ENCODE measurements around the gene WWOX. TPM values are rescaled to one million over a fixed set of nuclear protein-coding genes. Genes with fewer than 3 reads are reported as not detected.

The WWOX gene
- total and polyA plus RNA-seq, 2 donors = 15.4 to 23.9 TPM

DNA sequence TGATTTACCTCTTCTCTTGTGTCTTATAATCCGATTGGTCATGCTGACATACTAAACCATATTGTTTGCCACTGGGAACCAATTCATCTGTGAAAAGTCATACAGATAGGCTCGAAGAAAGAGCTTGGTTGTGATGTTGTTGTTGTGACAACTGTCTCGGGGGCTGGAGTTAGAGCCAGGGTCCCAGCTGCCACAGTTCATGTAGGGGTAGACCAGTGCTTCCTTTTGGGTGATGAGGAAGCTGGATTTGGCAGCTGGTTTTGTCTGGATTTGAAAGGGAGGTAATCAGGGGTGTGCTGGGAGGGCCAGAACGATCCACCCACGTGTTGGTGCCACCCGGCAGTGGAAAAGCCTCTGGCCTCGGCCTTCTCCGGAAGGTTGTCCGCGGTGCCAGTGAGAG lies 438.1 kb downstream of the WWOX start:
- Histone ChIP-seq H3K36me3 (ENCODE audit: control insufficient read depth in 2 of 2, insufficient read depth in 2 of 2, low read length in 1 of 2) (no peaks in the 10 kb centered on the region), H3K27me3 (ENCODE audit: control insufficient read depth in 2 of 2, insufficient read depth in 1 of 2, low read length in 1 of 2) (no peaks in the 10 kb centered on the region), H3K27ac (ENCODE audit: low read depth in 1 of 2, low read length in 1 of 2) (no peak overlapping the region), H3K4me1 (ENCODE audit: control insufficient read depth in 2 of 2, insufficient read depth in 2 of 2, low read length in 2 of 2) (no peaks in the 10 kb centered on the region), H3K9me3 (ENCODE audit: control insufficient read depth in 2 of 2, insufficient read depth in 1 of 2, low read length in 1 of 2) (no peaks in the 10 kb centered on the region), H3K4me3 (ENCODE audit: low read length in 2 of 2) (no peak overlapping the region)
- no peak for DNase-seq (ENCODE audit: low read depth in 6 of 9, low spot score in 9 of 9)
- WGBS = 98% methylated on average over 10 of the region's 10 CpGs

DNA sequence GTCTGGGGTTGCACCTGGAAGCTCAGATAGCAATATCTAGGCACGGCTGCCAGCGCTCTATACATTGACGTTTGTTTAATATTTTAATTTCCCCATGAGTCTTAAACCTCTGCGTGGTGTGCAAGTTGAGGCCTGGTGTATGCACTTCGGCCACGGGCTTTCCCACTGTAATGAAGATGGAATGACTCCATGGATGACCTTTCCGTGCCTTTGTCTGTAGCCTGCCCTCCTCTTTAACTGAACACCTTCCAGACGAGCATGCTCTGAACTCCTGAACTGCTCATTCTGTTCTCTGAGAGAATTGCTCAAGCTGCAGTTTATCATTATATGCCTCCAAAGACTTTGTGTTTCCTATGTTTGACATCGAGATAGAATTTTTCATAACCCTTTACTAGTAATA lies 438.8 kb downstream of the WWOX start:
- no peak overlapping the region for H3K27ac ChIP-seq (ENCODE audit: low read depth in 1 of 2, low read length in 1 of 2)
- no peaks in the 10 kb centered on the region for H3K36me3 ChIP-seq (ENCODE audit: control insufficient read depth in 2 of 2, insufficient read depth in 2 of 2, low read length in 1 of 2)
- H3K4me1 ChIP-seq (ENCODE audit: control insufficient read depth in 2 of 2, insufficient read depth in 2 of 2, low read length in 2 of 2) = no peaks in the 10 kb centered on the region
- DNase-seq (ENCODE audit: low read depth in 6 of 9, low spot score in 9 of 9) = no peak
- no peaks in the 10 kb centered on the region for H3K9me3 ChIP-seq (ENCODE audit: control insufficient read depth in 2 of 2, insufficient read depth in 1 of 2, low read length in 1 of 2)
- no peaks in the 10 kb centered on the region for H3K27me3 ChIP-seq (ENCODE audit: control insufficient read depth in 2 of 2, insufficient read depth in 1 of 2, low read length in 1 of 2)
- H3K4me3 ChIP-seq (ENCODE audit: low read length in 2 of 2) = no peak overlapping the region
- 86% methylated on average over 9 of the region's 9 CpGs for WGBS

DNA sequence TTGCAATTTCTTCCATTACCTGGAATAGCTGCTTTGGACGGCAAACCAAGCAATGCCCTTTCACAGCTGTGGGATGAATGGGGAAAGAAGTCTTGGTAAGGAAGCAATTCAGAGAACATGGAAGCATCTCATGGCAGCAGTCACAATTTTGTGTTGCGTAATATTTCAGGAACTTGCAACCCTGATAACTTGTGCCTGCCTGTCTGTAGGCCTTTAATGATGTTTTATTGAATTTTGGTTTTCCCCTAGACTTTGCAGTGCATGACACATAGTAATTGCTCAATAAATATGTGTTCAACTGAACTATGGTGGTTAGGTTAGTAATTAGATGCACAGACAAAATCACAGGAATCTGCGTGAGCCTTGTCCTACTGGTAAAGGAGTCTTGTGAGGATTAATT lies 439.5 kb downstream of the WWOX start:
- H3K4me1 ChIP-seq (ENCODE audit: control insufficient read depth in 2 of 2, insufficient read depth in 2 of 2, low read length in 2 of 2) = no peaks in the 10 kb centered on the region
- WGBS = 98% methylated on average over 3 of the region's 3 CpGs

DNA sequence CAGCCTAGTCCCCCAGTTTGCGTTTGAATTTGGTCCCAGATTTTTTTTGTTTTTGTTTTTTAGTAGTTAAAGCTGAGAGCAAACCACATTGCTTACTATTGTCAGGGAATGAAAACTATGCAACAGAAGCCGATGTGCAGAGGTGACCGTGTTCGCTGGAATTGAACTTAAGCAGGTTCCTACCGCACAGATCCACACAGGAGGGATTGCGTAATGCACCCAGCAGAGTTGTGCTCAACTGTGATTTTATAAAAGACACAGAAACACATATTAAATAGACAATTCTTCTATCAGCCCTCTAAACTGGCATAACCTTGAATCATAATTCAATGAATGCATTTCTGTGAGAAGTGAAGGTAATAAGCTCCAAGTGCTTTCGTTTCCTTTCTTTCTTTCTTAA lies 443.0 kb downstream of the WWOX start:
- no peak for DNase-seq (ENCODE audit: low read depth in 6 of 9, low spot score in 9 of 9)
- H3K9me3 ChIP-seq (ENCODE audit: control insufficient read depth in 2 of 2, insufficient read depth in 1 of 2, low read length in 1 of 2) = no peaks in the 10 kb centered on the region
- WGBS = 95% methylated on average over 7 of the region's 7 CpGs
- no peaks in the 10 kb centered on the region for H3K27me3 ChIP-seq (ENCODE audit: control insufficient read depth in 2 of 2, insufficient read depth in 1 of 2, low read length in 1 of 2)
- H3K36me3 ChIP-seq (ENCODE audit: control insufficient read depth in 2 of 2, insufficient read depth in 2 of 2, low read length in 1 of 2) = no peaks in the 10 kb centered on the region
- H3K4me1 ChIP-seq (ENCODE audit: control insufficient read depth in 2 of 2, insufficient read depth in 2 of 2, low read length in 2 of 2) = no peaks in the 10 kb centered on the region
- no peak overlapping the region for H3K4me3 ChIP-seq (ENCODE audit: low read length in 2 of 2)
- no peak overlapping the region for H3K27ac ChIP-seq (ENCODE audit: low read depth in 1 of 2, low read length in 1 of 2)

More for the DNA sequence above, 439.5 kb downstream of the WWOX start:
- H3K27ac ChIP-seq (ENCODE audit: low read depth in 1 of 2, low read length in 1 of 2) = no peak overlapping the region
- no peaks in the 10 kb centered on the region for H3K9me3 ChIP-seq (ENCODE audit: control insufficient read depth in 2 of 2, insufficient read depth in 1 of 2, low read length in 1 of 2)
- DNase-seq (ENCODE audit: low read depth in 6 of 9, low spot score in 9 of 9) = no peak
- no peak overlapping the region for H3K4me3 ChIP-seq (ENCODE audit: low read length in 2 of 2)
- H3K36me3 ChIP-seq (ENCODE audit: control insufficient read depth in 2 of 2, insufficient read depth in 2 of 2, low read length in 1 of 2) = no peaks in the 10 kb centered on the region
- H3K27me3 ChIP-seq (ENCODE audit: control insufficient read depth in 2 of 2, insufficient read depth in 1 of 2, low read length in 1 of 2) = no peaks in the 10 kb centered on the region

DNA sequence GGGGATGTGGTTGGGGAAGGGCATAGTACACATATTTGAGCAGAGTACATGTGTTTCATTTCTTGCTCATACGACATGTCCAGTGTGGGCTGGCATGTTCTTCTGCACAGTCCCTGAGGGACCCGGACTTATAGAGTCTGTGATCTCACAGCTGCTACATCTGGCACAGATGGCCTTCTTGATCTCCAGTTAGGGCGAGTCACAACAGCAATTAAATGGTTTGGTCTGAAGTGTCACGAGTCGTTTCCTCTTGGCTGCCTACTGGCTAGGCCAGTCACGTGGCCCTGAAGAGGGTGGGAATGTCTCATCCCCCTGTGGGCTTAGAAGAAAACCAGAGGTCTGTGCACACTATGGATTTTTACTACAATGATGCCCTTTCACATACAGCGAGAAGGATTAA lies 443.6 kb downstream of the WWOX start:
- H3K4me3 ChIP-seq (ENCODE audit: low read length in 2 of 2) = no peak overlapping the region
- no peak overlapping the region for H3K27ac ChIP-seq (ENCODE audit: low read depth in 1 of 2, low read length in 1 of 2)
- H3K9me3 ChIP-seq (ENCODE audit: control insufficient read depth in 2 of 2, insufficient read depth in 1 of 2, low read length in 1 of 2) = no peaks in the 10 kb centered on the region
- no peaks in the 10 kb centered on the region for H3K36me3 ChIP-seq (ENCODE audit: control insufficient read depth in 2 of 2, insufficient read depth in 2 of 2, low read length in 1 of 2)
- no peaks in the 10 kb centered on the region for H3K4me1 ChIP-seq (ENCODE audit: control insufficient read depth in 2 of 2, insufficient read depth in 2 of 2, low read length in 2 of 2)
- WGBS = 94% methylated on average over 7 of the region's 7 CpGs
- DNase-seq (ENCODE audit: low read depth in 6 of 9, low spot score in 9 of 9) = no peak
- H3K27me3 ChIP-seq (ENCODE audit: control insufficient read depth in 2 of 2, insufficient read depth in 1 of 2, low read length in 1 of 2) = no peaks in the 10 kb centered on the region

DNA sequence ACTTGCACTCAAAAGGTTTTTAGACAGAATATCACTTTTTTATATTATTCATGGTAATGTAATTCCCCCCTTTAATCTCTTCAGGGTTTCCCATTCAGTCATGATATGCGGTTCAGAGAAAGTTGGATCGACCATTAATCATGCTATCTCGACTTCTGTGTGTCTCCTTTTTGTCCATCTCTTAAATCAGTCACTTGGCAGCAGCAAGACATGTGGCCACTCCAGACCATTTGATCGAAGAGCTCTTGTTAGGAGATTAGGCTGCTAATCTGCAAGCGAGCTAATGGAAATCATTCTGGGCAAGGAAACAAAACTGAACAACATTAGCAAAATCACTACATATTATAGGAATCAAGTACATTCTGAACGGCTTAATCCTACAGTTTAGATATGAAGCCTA lies 449.9 kb downstream of the WWOX start:
- 97% methylated on average over 6 of the region's 6 CpGs for WGBS
- DNase-seq (ENCODE audit: low read depth in 6 of 9, low spot score in 9 of 9) = no peak
- no peaks in the 10 kb centered on the region for H3K9me3 ChIP-seq (ENCODE audit: control insufficient read depth in 2 of 2, insufficient read depth in 1 of 2, low read length in 1 of 2)
- no peaks in the 10 kb centered on the region for H3K36me3 ChIP-seq (ENCODE audit: control insufficient read depth in 2 of 2, insufficient read depth in 2 of 2, low read length in 1 of 2)
- no peaks in the 10 kb centered on the region for H3K27me3 ChIP-seq (ENCODE audit: control insufficient read depth in 2 of 2, insufficient read depth in 1 of 2, low read length in 1 of 2)
- no peak overlapping the region for H3K4me3 ChIP-seq (ENCODE audit: low read length in 2 of 2)
- H3K27ac ChIP-seq (ENCODE audit: low read depth in 1 of 2, low read length in 1 of 2) = no peak overlapping the region
- peaks cover 11 to 14% of the 10 kb centered on the region in 2 donors for H3K4me1 ChIP-seq (ENCODE audit: control insufficient read depth in 2 of 2, insufficient read depth in 2 of 2, low read length in 2 of 2)

DNA sequence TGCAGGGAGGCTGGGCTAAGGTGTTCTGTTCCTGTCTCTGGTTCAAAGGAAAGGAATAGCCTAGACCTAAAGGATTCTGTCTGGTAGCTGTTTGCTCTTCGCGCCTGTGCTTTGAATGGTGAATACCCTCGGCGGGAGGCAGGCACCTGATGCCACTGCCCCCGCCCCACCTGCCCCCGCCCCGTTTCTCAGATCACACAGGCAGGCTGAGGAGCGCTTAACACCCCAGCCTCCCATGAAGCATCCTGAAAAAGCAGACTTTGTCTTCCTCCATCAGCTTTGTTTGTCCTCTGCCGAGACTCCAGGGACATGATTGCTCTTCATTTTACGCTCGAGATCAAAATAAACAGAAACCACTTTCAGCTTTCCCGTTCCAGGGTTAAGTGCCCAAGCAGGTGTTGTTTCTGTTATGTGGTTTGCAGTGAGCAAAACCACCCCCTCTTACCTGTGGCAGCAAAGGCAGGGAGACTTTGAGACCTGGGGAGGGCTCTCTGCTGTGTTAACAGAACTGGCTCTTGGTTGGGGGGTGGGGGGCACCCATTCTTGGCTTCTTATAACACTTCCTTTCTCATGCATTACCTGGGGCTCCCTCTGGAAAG lies 452.1 kb downstream of the WWOX start:
- DNase-seq (ENCODE audit: low read depth in 6 of 9, low spot score in 9 of 9) = peak in 8 of 9 donors; percentile 6 to 70 (median 32)
- Histone ChIP-seq H3K36me3 (ENCODE audit: control insufficient read depth in 2 of 2, insufficient read depth in 2 of 2, low read length in 1 of 2) (no peaks in the 10 kb centered on the region), H3K27ac (ENCODE audit: low read depth in 1 of 2, low read length in 1 of 2) (no peak overlapping the region), H3K27me3 (ENCODE audit: control insufficient read depth in 2 of 2, insufficient read depth in 1 of 2, low read length in 1 of 2) (no peaks in the 10 kb centered on the region), H3K4me1 (ENCODE audit: control insufficient read depth in 2 of 2, insufficient read depth in 2 of 2, low read length in 2 of 2) (peaks cover 11 to 14% of the 10 kb centered on the region in 2 donors), H3K9me3 (ENCODE audit: control insufficient read depth in 2 of 2, insufficient read depth in 1 of 2, low read length in 1 of 2) (no peaks in the 10 kb centered on the region), H3K4me3 (ENCODE audit: low read length in 2 of 2) (no peak overlapping the region)
- 46% methylated on average over 12 of the region's 12 CpGs for WGBS

DNA sequence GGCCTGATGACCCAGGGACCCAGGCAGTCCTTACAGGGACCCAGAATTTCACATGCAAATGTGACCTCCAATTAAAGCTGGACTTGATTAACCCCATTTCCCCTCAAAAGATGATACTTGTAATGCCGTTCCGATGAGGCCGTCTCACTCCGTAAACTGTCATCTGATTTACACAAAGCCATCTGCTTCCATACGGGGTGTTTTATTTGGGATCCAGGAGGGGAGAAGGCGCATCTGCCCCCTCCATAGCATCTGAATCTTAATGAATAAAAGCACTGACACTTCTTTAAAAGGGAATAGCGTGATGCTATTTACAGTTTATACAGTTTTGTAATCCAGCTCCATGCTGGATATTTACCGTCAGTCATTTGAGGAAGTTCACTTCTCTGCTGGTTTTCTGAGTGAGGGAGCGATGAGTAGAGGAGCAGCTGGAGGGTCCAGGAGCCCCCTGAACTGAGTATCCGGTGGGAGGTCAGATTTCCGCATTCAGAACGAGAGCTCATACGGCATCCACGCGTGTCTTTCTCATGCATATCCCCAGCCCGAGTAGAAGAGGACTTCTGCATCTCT lies 452.7 kb downstream of the WWOX start:
- Histone ChIP-seq H3K4me1 (ENCODE audit: control insufficient read depth in 2 of 2, insufficient read depth in 2 of 2, low read length in 2 of 2) (peaks cover 11 to 14% of the 10 kb centered on the region in 2 donors), H3K9me3 (ENCODE audit: control insufficient read depth in 2 of 2, insufficient read depth in 1 of 2, low read length in 1 of 2) (no peaks in the 10 kb centered on the region), H3K4me3 (ENCODE audit: low read length in 2 of 2) (no peak overlapping the region), H3K27me3 (ENCODE audit: control insufficient read depth in 2 of 2, insufficient read depth in 1 of 2, low read length in 1 of 2) (no peaks in the 10 kb centered on the region), H3K36me3 (ENCODE audit: control insufficient read depth in 2 of 2, insufficient read depth in 2 of 2, low read length in 1 of 2) (no peaks in the 10 kb centered on the region), H3K27ac (ENCODE audit: low read depth in 1 of 2, low read length in 1 of 2) (no peak overlapping the region)
- 81% methylated on average over 16 of the region's 16 CpGs for WGBS
- DNase-seq (ENCODE audit: low read depth in 6 of 9, low spot score in 9 of 9) = no peak

DNA sequence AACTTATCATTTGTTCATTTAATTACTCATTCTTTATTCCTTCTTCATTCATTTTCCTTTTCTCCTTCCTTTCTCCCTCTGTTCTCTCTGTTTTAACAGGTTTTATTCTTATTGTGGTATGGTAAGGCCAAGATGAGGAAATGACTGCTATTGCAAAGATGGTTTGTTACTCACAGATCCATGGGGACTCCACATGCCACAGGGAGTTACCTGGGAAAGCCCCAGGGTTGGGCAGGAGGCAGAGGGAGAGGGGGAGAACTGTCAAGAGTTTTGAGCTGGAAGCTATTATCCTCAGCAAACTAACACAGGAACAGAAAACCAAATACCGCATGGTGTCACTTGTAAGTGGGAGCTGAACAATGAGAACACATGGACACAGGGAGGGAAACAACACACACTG lies 453.3 kb downstream of the WWOX start:
- Histone ChIP-seq H3K27me3 (ENCODE audit: control insufficient read depth in 2 of 2, insufficient read depth in 1 of 2, low read length in 1 of 2) (no peaks in the 10 kb centered on the region), H3K36me3 (ENCODE audit: control insufficient read depth in 2 of 2, insufficient read depth in 2 of 2, low read length in 1 of 2) (no peaks in the 10 kb centered on the region), H3K27ac (ENCODE audit: low read depth in 1 of 2, low read length in 1 of 2) (no peak overlapping the region), H3K9me3 (ENCODE audit: control insufficient read depth in 2 of 2, insufficient read depth in 1 of 2, low read length in 1 of 2) (no peaks in the 10 kb centered on the region), H3K4me3 (ENCODE audit: low read length in 2 of 2) (no peak overlapping the region), H3K4me1 (ENCODE audit: control insufficient read depth in 2 of 2, insufficient read depth in 2 of 2, low read length in 2 of 2) (peaks cover 11 to 14% of the 10 kb centered on the region in 2 donors)
- no peak for DNase-seq (ENCODE audit: low read depth in 6 of 9, low spot score in 9 of 9)
- WGBS = 97% methylated on average over 1 of the region's 1 CpG
